GM23248 (cell line): ENCODE measurements around the gene MALAT1. TPM values are rescaled to one million over a fixed set of nuclear protein-coding genes. Genes with fewer than 3 reads are reported as not detected.
"Not testable (repeated sequence)": the region's sequence is repeated elsewhere in the genome, so short reads cannot be mapped to it uniquely, and the experiment has no call there.

ENCODE experiments used
- DNase-seq: peaks from one replicate; pipeline ENCODE4 v3.0.0-alpha.2; 2015
- H2AFZ ChIP-seq: fragments of 200-600 bp; sonication (generic); 2 replicates; pipeline ENCODE4 v1.6.1; 2016; ENCODE audit warnings: antibody characterized with exemption
- H3F3A ChIP-seq: fragments of 200-600 bp; sonication (generic); 2 replicates; pipeline ENCODE4 v1.6.1; 2016; ENCODE audit warnings: mild to moderate bottlenecking, antibody characterized with exemption, mixed run types; ENCODE audit not compliant: insufficient read depth
- H3K27ac ChIP-seq: fragments of 200-600 bp; sonication (generic); 2 replicates; pipeline ENCODE4 v1.5.1; 2016; ENCODE audit warnings: mild to moderate bottlenecking
- H3K27me3 ChIP-seq: fragments of 200-600 bp; sonication (generic); replicated peaks from 2 replicates; pipeline ENCODE4 v1.6.1; 2016; ENCODE audit warnings: mild to moderate bottlenecking; ENCODE audit not compliant: insufficient read depth
- H3K36me3 ChIP-seq: fragments of 200-600 bp; sonication (generic); 2 replicates; pipeline ENCODE4 v1.6.1; 2016; ENCODE audit warnings: low read depth, mild to moderate bottlenecking
- H3K4me1 ChIP-seq: fragments of 200-600 bp; sonication (generic); 2 replicates; pipeline ENCODE4 v1.6.1; 2016; ENCODE audit warnings: mild to moderate bottlenecking; ENCODE audit not compliant: insufficient read depth
- H3K4me2 ChIP-seq: fragments of 200-600 bp; sonication (generic); one replicate; pipeline ENCODE4 v1.6.1; 2016; ENCODE audit warnings: mild to moderate bottlenecking; ENCODE audit not compliant: unreplicated experiment
- H3K4me3 ChIP-seq: fragments of 200-600 bp; sonication (generic); 2 replicates; pipeline ENCODE4 v1.5.1; 2016; ENCODE audit warnings: mild to moderate bottlenecking
- H3K79me2 ChIP-seq: fragments of 200-600 bp; sonication (generic); 2 replicates; pipeline ENCODE4 v1.6.1; 2016; ENCODE audit warnings: mild to moderate bottlenecking; ENCODE audit not compliant: insufficient read depth
- H3K9ac ChIP-seq: fragments of 200-600 bp; sonication (generic); 2 replicates; pipeline ENCODE4 v1.6.1; 2016; ENCODE audit warnings: mild to moderate bottlenecking
- H3K9me2 ChIP-seq: fragments of 200-600 bp; sonication (generic); 2 replicates; pipeline ENCODE4 v1.6.1; 2016; ENCODE audit warnings: mixed run types, mild to moderate bottlenecking, moderate library complexity; ENCODE audit not compliant: insufficient read depth
- H3K9me3 ChIP-seq: fragments of 200-600 bp; sonication (generic); one replicate; pipeline ENCODE4 v1.6.1; 2017; ENCODE audit warnings: low read depth
- H4K20me1 ChIP-seq: fragments of 200-600 bp; sonication (generic); 2 replicates; pipeline ENCODE4 v1.6.0; 2016; ENCODE audit not compliant: insufficient read depth
- EZH2 ChIP-seq: fragments of 200-600 bp; sonication (generic); IDR thresholded peaks from 2 replicates; pipeline ENCODE4 v1.6.1; 2018; ENCODE audit warnings: antibody characterized with exemption, mild to moderate bottlenecking; ENCODE audit not compliant: insufficient read depth, poor library complexity, severe bottlenecking
- EZH2phosphoT487 ChIP-seq: fragments of 200-600 bp; sonication (generic); IDR thresholded peaks from 2 replicates; pipeline ENCODE4 v1.6.1; 2018; ENCODE audit warnings: antibody characterized with exemption, moderate library complexity, mild to moderate bottlenecking, low read depth; ENCODE audit not compliant: insufficient read depth
- WGBS, 2 experiments: methylation state at CpG; one replicate each; pipeline ENCODE4 v1.1.6; 2015 to 2017; ENCODE audit warnings: low lambda C conversion rate in 2 of 2, low coverage in 1 of 2; ENCODE audit errors: missing lambda C conversion rate in 2 of 2; 5-methylcytosine and 5-hydroxymethylcytosine counted together
- in situ Hi-C: fragments of 300-500 bp; cut with MboI; formaldehyde crosslinking; loops from 2 replicates; pipeline ENCODE4 v1.15.0; 2020
- polyA plus RNA-seq: library from polyadenylated mRNA; unstranded; fragments of >200 nt; fragmentation: Nextera tagmentation; extraction: Ambion mirVana; gene quantifications from 2 replicates; pipeline ENCODE4 v1.2.1, GENCODE V29; 2016
- total RNA-seq: library from RNA; depleted of rRNA; stranded (reverse); fragments of >200 nt; shearing (Covaris generic); gene quantifications from 2 replicates; pipeline ENCODE4 v1.2.3, GENCODE V29; 2014

Gene MALAT1
- total and polyA plus RNA-seq, 2 experiments from 2014 or later: 2,638 to 13,207 TPM

- TF ChIP-seq EZH2: no peak
- no peak for TF ChIP-seq EZH2phosphoT487
- DNase-seq: no peak
- H3K79me2 ChIP-seq: no peaks in the 10 kb centered on the region
- no peak overlapping the region for H3K4me3 ChIP-seq
- no peak overlapping the region for H3K4me2 ChIP-seq
- H4K20me1 ChIP-seq: no peaks in the 10 kb centered on the region
- no peak overlapping the region for H3K27ac ChIP-seq
- H3K9ac ChIP-seq: no peak overlapping the region
- WGBS, 2 experiments: 51 to 65% methylated on average over 5 of the region's 5 CpGs
- no peaks in the 10 kb centered on the region for H3F3A ChIP-seq
- H3K9me2 ChIP-seq: no peaks in the 10 kb centered on the region
- no peak overlapping the region for H2AFZ ChIP-seq
- H3K36me3 ChIP-seq: no peaks in the 10 kb centered on the region
- in situ Hi-C loops: loop anchor here (10.0 kb wide), 1 partner anchor 142 kb away; no protein-coding TSS in a partner anchor
- no peaks in the 10 kb centered on the region for H3K4me1 ChIP-seq
- H3K9me3 ChIP-seq: no peaks in the 10 kb centered on the region
- H3K27me3 ChIP-seq: no peaks in the 10 kb centered on the region
Observed at GRCh38 chr11:65516135-65516968, 17.5 kb downstream of the MALAT1 start.

- H3K27me3 ChIP-seq, H3K9me3 ChIP-seq, H2AFZ ChIP-seq, H4K20me1 ChIP-seq, H3K4me1 ChIP-seq, H3F3A ChIP-seq, DNase-seq, H3K4me3 ChIP-seq, H3K36me3 ChIP-seq, H3K79me2 ChIP-seq, H3K9ac ChIP-seq, H3K27ac ChIP-seq, H3K4me2 ChIP-seq, H3K9me2 ChIP-seq: not testable (repeated sequence)
- 91 to 94% methylated on average over 8 of the region's 8 CpGs for WGBS, 2 experiments
- in situ Hi-C loops: loop anchor here (10.0 kb wide), 1 partner anchor 144 kb away; no protein-coding TSS in a partner anchor
Observed at GRCh38 chr11:65518941-65519549, 20.2 kb downstream of the MALAT1 start.

- H4K20me1 ChIP-seq, H3F3A ChIP-seq, H3K4me3 ChIP-seq, H3K9ac ChIP-seq, in situ Hi-C loops, H3K27ac ChIP-seq, H3K27me3 ChIP-seq, H2AFZ ChIP-seq, DNase-seq, H3K9me2 ChIP-seq, H3K36me3 ChIP-seq, H3K9me3 ChIP-seq, H3K4me2 ChIP-seq: not testable (repeated sequence)
- 88% methylated on average over 20 of the region's 20 CpGs for WGBS, 2 experiments
- Histone ChIP-seq H3K4me1 (peaks cover 18% of the 10 kb centered on the region), H3K79me2 (peaks cover 20% of the 10 kb centered on the region)
Observed at GRCh38 chr11:65521777-65522521, 23.1 kb downstream of the MALAT1 start.

GRCh38 chr11:65522718-65523630 lies 24.1 kb downstream of the MALAT1 start:
- H3K4me3 ChIP-seq, H2AFZ ChIP-seq, H3K27me3 ChIP-seq, H4K20me1 ChIP-seq, H3K4me2 ChIP-seq, DNase-seq, H3K9ac ChIP-seq, H3K9me3 ChIP-seq, H3K27ac ChIP-seq, H3F3A ChIP-seq, H3K9me2 ChIP-seq, in situ Hi-C loops: not testable (repeated sequence)
- peaks cover 18% of the 10 kb centered on the region for H3K4me1 ChIP-seq
- peaks cover 12% of the 10 kb centered on the region for H3K36me3 ChIP-seq
- peaks cover 31% of the 10 kb centered on the region for H3K79me2 ChIP-seq
- 96 to 98% methylated on average over 18 of the region's 18 CpGs for WGBS, 2 experiments

- H3F3A ChIP-seq, H3K9ac ChIP-seq, H3K9me3 ChIP-seq, H3K27ac ChIP-seq, in situ Hi-C loops, H2AFZ ChIP-seq, H3K9me2 ChIP-seq, H3K27me3 ChIP-seq, DNase-seq, H3K4me3 ChIP-seq, H3K4me2 ChIP-seq, H4K20me1 ChIP-seq: not testable (repeated sequence)
- WGBS, 2 experiments: 97 to 98% methylated on average over 7 of the region's 7 CpGs
- H3K36me3 ChIP-seq: peaks cover 15% of the 10 kb centered on the region
- peaks cover 37% of the 10 kb centered on the region for H3K79me2 ChIP-seq
- H3K4me1 ChIP-seq: peaks cover 18% of the 10 kb centered on the region
Observed at GRCh38 chr11:65523631-65523968, 24.8 kb downstream of the MALAT1 start.
